ENCODE results near the gene NES.

DNA sequence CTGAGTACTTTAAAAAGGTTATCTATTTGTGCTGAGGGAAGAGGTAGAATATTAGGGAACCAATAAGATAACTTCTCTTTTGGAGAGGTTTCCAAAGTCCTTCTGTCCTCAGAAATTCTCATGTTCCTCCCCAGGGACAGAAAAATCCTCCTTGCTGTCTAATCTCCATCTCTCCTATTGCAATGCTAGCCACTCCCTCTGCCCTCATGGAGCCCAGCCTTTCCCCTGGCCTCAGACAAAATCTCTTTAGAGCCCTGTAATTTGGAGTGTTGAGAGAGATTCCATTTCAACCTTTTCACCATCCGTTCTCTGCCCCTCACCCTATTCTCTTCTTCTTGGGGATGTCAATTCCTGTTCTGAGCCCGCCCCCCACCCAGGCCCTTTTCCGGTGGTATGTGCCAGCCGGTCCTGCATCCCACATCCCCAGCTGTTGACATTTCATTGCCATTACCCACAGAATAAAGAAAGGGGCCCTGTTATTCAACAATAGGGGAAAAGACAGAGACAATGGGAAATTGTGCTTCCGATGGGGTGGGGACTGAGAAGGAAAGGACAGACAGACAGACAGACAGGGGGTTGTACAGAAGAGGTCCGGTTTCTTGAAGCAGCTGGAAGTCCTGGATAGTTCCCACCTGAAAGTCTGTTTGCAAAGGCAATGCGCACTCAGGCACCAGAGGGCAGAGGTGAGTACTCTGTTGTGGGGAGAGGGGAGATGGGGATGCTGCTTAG, 58.2 kb downstream of the NES start, which contains the start of gene HAPLN2:
- TF ChIP-seq, protein P1, sequence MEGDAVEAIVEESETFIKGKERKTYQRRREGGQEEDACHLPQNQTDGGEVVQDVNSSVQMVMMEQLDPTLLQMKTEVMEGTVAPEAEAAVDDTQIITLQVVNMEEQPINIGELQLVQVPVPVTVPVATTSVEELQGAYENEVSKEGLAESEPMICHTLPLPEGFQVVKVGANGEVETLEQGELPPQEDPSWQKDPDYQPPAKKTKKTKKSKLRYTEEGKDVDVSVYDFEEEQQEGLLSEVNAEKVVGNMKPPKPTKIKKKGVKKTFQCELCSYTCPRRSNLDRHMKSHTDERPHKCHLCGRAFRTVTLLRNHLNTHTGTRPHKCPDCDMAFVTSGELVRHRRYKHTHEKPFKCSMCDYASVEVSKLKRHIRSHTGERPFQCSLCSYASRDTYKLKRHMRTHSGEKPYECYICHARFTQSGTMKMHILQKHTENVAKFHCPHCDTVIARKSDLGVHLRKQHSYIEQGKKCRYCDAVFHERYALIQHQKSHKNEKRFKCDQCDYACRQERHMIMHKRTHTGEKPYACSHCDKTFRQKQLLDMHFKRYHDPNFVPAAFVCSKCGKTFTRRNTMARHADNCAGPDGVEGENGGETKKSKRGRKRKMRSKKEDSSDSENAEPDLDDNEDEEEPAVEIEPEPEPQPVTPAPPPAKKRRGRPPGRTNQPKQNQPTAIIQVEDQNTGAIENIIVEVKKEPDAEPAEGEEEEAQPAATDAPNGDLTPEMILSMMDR (IDR thresholded peaks at IDR 0.05; ENCODE audit: insufficient read depth, low read length, poor library complexity, severe bottlenecking): peak; percentile 44
- no peak for TF ChIP-seq EZH2phosphoT487 (conservative IDR thresholded peaks at IDR 0.05; ENCODE audit: low read length)

Data from SU-DHL-6 (cell line).